Measurements from ENCODE around the gene CENPP.

CENPP gene

DNA sequence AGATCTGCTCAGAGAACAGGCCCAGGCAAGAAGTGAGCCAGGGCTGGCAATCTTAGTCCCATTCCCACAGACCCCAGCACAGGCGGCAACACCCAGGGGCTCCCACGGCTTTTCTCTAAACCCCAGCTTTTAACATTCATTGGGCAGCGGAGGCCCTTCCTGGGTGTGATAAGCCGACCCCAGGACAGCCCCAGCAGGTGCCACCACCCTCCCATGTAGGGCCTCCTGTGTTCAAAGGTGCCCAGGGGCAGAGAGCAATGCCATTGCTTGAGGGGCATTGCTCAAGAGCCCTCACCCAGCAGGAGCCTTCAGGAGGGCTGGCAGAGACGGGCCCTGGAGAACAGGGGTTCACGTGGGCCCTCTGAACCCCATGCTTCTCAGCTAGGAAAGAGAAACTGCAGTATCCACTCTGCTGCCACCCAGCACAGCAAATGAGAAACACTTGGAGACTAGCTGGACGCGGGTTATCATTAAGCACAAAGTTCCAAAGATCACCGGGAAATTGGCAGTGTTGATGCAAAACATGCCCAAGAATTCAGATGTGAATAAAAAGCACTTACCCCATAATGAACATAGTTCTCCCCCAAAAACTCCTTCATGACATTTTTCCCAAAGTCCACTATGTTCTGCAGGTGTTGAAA is 330.3 kb downstream of the CENPP start:
- Histone ChIP-seq H3K4me1 (ENCODE audit: control insufficient read depth, insufficient read depth, low read length) (peaks cover 3% of the 10 kb centered on the region), H3K9ac (ENCODE audit: low read depth, low read length) (no peak overlapping the region), H3K36me3 (ENCODE audit: control insufficient read depth, insufficient read depth, low read length) (peaks cover 10% of the 10 kb centered on the region)

DNA sequence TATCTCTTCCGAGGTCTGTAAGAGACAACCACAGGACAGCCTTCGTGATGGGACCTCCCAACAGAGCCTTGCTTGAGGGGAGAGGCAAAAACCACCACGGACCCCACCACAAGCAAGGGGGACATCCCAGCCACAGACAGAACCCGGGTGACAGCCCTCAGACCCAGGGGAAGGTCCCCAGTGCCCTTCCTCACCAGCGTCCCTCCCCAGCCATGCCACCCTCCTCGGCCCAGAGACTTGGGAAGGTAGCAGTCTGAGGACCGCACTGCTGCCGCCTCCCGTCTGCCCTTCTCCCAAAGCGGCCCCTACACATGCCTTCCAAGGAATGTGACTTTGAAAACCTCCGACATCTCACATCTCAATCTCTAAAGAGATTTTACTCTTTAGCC is 330.8 kb downstream of the CENPP start:
- H3K4me1 ChIP-seq (ENCODE audit: control insufficient read depth, insufficient read depth, low read length): peaks cover 3% of the 10 kb centered on the region
- no peaks in the 10 kb centered on the region for H3K27me3 ChIP-seq (ENCODE audit: control insufficient read depth, insufficient read depth, low read length)
- H3K4me3 ChIP-seq (ENCODE audit: low read depth, low read length): no peak overlapping the region
- H3K36me3 ChIP-seq (ENCODE audit: control insufficient read depth, insufficient read depth, low read length): peaks cover 10% of the 10 kb centered on the region
- no peak overlapping the region for H3K9ac ChIP-seq (ENCODE audit: low read depth, low read length)
- H3K9me3 ChIP-seq (ENCODE audit: control insufficient read depth, insufficient read depth, low read length): no peaks in the 10 kb centered on the region

More for the DNA sequence above, 330.3 kb downstream of the CENPP start:
- H3K27me3 ChIP-seq (ENCODE audit: control insufficient read depth, insufficient read depth, low read length): no peaks in the 10 kb centered on the region
- H3K9me3 ChIP-seq (ENCODE audit: control insufficient read depth, insufficient read depth, low read length): no peaks in the 10 kb centered on the region
- H3K4me3 ChIP-seq (ENCODE audit: low read depth, low read length): no peak overlapping the region

DNA sequence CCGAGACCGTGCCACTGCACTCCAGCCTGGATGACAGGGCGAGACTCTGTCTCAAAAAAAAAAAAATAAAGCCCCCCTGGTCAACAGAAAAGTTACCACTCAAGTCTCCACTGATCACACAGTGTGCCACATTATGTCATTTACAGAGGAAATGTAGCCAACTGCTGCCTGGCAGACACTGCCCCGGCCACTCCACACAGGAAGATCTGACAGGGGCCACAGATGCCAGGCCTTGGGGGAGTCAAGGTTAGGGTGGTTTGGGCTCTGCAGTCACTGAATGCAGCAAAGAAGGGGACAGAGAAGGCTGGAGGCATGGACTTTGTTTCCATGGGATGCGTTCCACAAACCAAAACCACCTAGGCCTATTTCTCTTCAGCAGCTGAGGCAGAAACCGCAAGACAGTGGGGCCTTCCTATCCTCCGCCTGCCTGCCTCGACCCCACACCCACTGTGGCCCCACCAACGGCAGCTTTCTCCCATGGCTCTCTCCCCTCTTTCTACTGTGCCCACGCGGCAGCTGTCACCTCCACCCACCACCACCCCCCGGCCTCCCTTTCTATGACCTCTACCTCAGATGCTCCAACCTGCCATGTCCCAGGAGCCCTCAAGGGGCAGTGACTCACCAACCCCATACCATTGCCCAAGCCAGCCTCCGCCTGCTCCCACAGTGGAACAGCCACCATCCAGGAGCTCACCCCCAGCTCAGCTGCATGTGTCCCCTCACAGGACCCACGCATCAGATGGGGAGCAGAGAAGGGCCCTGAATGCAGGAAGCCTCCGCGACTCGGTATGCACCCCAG is 331.7 kb downstream of the CENPP start:
- peaks cover 3% of the 10 kb centered on the region for H3K4me1 ChIP-seq (ENCODE audit: control insufficient read depth, insufficient read depth, low read length)
- H3K9me3 ChIP-seq (ENCODE audit: control insufficient read depth, insufficient read depth, low read length): no peaks in the 10 kb centered on the region
- no peaks in the 10 kb centered on the region for H3K27me3 ChIP-seq (ENCODE audit: control insufficient read depth, insufficient read depth, low read length)
- no peak overlapping the region for H3K4me3 ChIP-seq (ENCODE audit: low read depth, low read length)
- peaks cover 10% of the 10 kb centered on the region for H3K36me3 ChIP-seq (ENCODE audit: control insufficient read depth, insufficient read depth, low read length)
- no peak overlapping the region for H3K9ac ChIP-seq (ENCODE audit: low read depth, low read length)

DNA sequence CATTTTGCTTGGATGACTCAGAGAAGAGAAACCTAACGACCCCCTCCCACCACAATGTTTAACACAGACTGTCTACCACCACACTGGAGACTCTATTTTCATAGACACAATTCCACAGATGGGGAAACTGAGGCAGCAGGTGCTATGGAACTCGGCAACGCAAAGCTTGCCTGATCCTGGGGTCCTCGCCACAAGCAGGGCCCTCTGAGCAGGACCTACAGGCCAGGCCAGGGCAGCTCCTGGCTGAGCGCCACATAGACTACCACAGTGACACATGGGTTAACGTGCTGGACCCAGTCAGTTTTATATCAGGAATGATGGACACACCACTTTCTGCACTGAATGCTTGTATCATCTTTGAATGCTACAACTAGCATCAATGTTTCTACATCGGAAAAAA is 332.4 kb downstream of the CENPP start:
- H3K9me3 ChIP-seq (ENCODE audit: control insufficient read depth, insufficient read depth, low read length): no peaks in the 10 kb centered on the region
- H3K9ac ChIP-seq (ENCODE audit: low read depth, low read length): no peak overlapping the region
- no peaks in the 10 kb centered on the region for H3K27me3 ChIP-seq (ENCODE audit: control insufficient read depth, insufficient read depth, low read length)
- H3K4me3 ChIP-seq (ENCODE audit: low read depth, low read length): no peak overlapping the region
- H3K36me3 ChIP-seq (ENCODE audit: control insufficient read depth, insufficient read depth, low read length): peaks cover 10% of the 10 kb centered on the region
- H3K4me1 ChIP-seq (ENCODE audit: control insufficient read depth, insufficient read depth, low read length): peaks cover 3% of the 10 kb centered on the region

DNA sequence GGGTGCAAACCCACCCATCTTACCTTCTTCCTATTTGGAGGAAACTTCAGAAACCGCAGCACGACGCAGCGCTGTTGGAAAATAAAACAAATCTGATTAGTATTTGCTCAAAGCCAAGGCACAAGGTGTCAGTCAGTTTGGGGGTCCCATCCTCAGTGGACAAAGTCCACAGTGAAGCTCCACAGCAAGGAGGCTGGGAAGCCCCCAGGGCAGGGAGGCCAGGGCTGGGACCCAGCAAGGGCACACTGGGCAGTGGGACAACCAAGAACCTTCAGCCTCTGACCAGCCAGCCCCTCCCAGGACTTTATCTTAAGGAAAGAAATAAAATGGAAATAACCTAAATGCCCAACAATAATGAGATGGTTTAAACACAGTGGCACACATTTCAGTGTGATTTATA is 332.9 kb downstream of the CENPP start:
- Histone ChIP-seq H3K36me3 (ENCODE audit: control insufficient read depth, insufficient read depth, low read length) (peaks cover 10% of the 10 kb centered on the region), H3K9me3 (ENCODE audit: control insufficient read depth, insufficient read depth, low read length) (no peaks in the 10 kb centered on the region), H3K4me1 (ENCODE audit: control insufficient read depth, insufficient read depth, low read length) (peaks cover 3% of the 10 kb centered on the region), H3K4me3 (ENCODE audit: low read depth, low read length) (no peak overlapping the region), H3K9ac (ENCODE audit: low read depth, low read length) (no peak overlapping the region), H3K27me3 (ENCODE audit: control insufficient read depth, insufficient read depth, low read length) (no peaks in the 10 kb centered on the region)

DNA sequence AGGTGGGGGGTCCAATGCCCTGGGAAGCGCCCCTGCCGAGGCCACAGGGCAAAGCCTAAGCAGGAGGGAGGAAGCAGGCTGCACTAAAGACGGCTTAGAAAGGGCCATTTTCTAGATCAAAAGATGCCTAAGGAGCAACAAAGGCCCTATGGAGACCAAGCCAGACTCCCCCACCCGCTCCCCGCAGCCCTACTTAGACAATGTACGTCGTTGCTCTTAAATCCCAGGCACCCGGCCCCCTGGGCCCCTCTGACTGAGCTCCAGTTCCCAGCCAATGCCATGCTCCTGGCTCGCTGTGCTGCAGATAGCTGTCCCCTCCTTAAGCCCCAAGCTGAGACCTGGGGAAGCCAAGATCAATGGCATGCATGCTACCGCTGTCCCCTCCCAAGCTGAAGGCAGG is 333.8 kb downstream of the CENPP start:
- Histone ChIP-seq H3K9ac (ENCODE audit: low read depth, low read length) (no peak overlapping the region), H3K4me1 (ENCODE audit: control insufficient read depth, insufficient read depth, low read length) (peaks cover 3% of the 10 kb centered on the region), H3K9me3 (ENCODE audit: control insufficient read depth, insufficient read depth, low read length) (no peaks in the 10 kb centered on the region), H3K27me3 (ENCODE audit: control insufficient read depth, insufficient read depth, low read length) (no peaks in the 10 kb centered on the region), H3K36me3 (ENCODE audit: control insufficient read depth, insufficient read depth, low read length) (peaks cover 11% of the 10 kb centered on the region), H3K4me3 (ENCODE audit: low read depth, low read length) (no peak overlapping the region)

DNA sequence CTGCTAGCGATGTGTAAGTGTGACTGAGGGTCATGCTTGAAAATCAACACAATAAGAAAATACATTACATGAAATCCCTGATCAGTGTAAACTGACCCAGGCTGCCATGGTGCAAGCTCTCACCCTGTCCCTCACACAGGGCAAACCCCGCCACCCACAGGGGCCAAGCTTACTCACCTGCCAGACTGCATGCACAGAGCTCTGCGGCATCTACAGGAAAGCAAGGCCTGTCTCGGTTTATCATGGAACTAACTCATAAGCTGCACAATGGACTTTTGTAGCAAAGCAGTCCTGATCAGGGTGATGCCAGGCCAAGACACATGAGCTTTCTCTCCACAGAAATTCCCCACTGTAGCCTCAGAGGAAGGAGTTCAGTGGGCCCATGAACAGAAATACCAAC is 334.5 kb downstream of the CENPP start:
- Histone ChIP-seq H3K4me3 (ENCODE audit: low read depth, low read length) (no peak overlapping the region), H3K27me3 (ENCODE audit: control insufficient read depth, insufficient read depth, low read length) (no peaks in the 10 kb centered on the region), H3K9me3 (ENCODE audit: control insufficient read depth, insufficient read depth, low read length) (no peaks in the 10 kb centered on the region), H3K36me3 (ENCODE audit: control insufficient read depth, insufficient read depth, low read length) (peaks cover 5% of the 10 kb centered on the region), H3K4me1 (ENCODE audit: control insufficient read depth, insufficient read depth, low read length) (peaks cover 3% of the 10 kb centered on the region), H3K9ac (ENCODE audit: low read depth, low read length) (no peak overlapping the region)

DNA sequence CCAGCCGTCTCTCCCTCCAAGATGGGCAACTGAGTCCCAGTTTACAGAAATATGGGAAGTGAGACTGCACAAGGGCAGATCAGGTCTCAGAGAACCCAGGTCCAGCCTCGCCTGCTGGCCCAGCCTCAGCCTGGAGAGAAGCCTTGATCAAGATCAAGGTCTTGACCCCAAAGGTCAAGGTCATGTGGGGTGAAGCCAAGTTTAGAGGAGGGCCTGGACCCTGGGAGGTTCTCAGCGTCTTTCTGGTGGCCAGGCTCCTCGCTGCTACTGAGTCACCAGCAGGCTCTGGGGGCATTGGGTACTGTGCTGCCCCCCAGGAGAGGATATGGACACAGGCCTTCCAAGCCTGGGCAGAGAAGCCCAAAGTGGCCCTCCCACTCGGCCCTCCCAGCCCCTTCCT is 335.4 kb downstream of the CENPP start:
- H3K9me3 ChIP-seq (ENCODE audit: control insufficient read depth, insufficient read depth, low read length): no peaks in the 10 kb centered on the region
- H3K36me3 ChIP-seq (ENCODE audit: control insufficient read depth, insufficient read depth, low read length): peaks cover 5% of the 10 kb centered on the region
- H3K9ac ChIP-seq (ENCODE audit: low read depth, low read length): no peak overlapping the region
- H3K4me1 ChIP-seq (ENCODE audit: control insufficient read depth, insufficient read depth, low read length): peaks cover 3% of the 10 kb centered on the region
- no peaks in the 10 kb centered on the region for H3K27me3 ChIP-seq (ENCODE audit: control insufficient read depth, insufficient read depth, low read length)
- no peak overlapping the region for H3K4me3 ChIP-seq (ENCODE audit: low read depth, low read length)

DNA sequence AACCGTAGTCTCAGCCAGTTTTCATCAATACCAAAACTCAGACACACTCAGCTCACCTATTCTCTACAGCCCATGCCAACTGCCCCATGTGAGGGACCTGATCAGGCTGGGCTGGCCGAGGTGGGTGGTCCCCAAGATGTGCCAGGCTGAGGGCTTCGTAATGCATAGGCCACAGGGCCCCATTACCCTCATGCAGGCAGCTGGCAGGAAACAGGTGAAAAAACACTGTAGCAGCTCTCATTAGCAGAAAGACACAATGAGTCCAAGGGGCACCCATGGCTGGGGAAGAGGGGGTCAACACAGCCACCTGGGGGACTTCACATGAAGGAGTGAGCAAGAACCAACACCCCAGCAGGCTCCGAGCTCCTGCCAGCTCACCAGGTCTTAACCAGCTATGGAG is 336.0 kb downstream of the CENPP start:
- Histone ChIP-seq H3K9me3 (ENCODE audit: control insufficient read depth, insufficient read depth, low read length) (no peaks in the 10 kb centered on the region), H3K27me3 (ENCODE audit: control insufficient read depth, insufficient read depth, low read length) (no peaks in the 10 kb centered on the region), H3K36me3 (ENCODE audit: control insufficient read depth, insufficient read depth, low read length) (peaks cover 5% of the 10 kb centered on the region), H3K4me3 (ENCODE audit: low read depth, low read length) (no peak overlapping the region), H3K9ac (ENCODE audit: low read depth, low read length) (no peak overlapping the region), H3K4me1 (ENCODE audit: control insufficient read depth, insufficient read depth, low read length) (peaks cover 3% of the 10 kb centered on the region)

DNA sequence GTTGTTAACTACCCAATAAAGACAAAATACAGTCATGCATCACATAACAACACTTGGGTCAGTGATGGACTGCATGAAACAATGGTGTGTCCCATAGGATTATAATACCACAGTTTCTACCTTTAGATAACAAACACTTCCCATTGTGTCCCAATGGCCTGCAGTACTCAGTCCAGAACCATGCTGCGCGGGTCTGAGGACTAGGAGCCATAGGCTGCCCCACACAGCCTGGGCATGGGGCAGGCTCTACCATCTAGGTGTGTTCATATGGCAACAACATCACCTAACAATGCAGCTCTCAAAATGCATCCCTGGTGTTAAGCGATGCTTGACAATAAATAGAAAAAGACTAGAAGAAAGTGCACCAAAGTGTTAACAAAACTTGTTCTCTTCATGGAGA is 337.4 kb downstream of the CENPP start:
- Histone ChIP-seq H3K9me3 (ENCODE audit: control insufficient read depth, insufficient read depth, low read length) (no peaks in the 10 kb centered on the region), H3K36me3 (ENCODE audit: control insufficient read depth, insufficient read depth, low read length) (peaks cover 5% of the 10 kb centered on the region), H3K27me3 (ENCODE audit: control insufficient read depth, insufficient read depth, low read length) (no peaks in the 10 kb centered on the region), H3K4me3 (ENCODE audit: low read depth, low read length) (no peak overlapping the region), H3K4me1 (ENCODE audit: control insufficient read depth, insufficient read depth, low read length) (peaks cover 3% of the 10 kb centered on the region), H3K9ac (ENCODE audit: low read depth, low read length) (no peak overlapping the region)

DNA sequence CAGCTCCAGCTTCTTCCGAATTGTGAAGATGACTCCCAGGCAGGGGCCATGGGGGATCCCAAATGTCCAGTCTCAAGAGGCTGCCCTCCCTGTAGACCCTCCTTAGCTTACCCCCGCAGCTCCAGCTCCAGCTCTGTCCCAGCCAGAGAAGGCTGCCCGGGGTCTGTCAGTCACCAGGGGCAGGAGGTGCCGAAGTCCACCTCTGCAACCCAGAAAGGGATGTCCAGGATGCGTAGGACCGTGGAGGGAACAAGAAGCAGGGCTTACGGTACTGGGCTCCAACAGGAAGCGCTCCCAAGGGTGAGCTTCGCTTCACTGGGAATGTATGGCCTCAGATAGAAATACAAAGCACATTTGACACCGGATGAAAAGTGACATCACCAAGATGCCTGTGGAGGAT is 338.2 kb downstream of the CENPP start:
- Histone ChIP-seq H3K9me3 (ENCODE audit: control insufficient read depth, insufficient read depth, low read length) (no peaks in the 10 kb centered on the region), H3K4me1 (ENCODE audit: control insufficient read depth, insufficient read depth, low read length) (peaks cover 3% of the 10 kb centered on the region), H3K27me3 (ENCODE audit: control insufficient read depth, insufficient read depth, low read length) (no peaks in the 10 kb centered on the region), H3K9ac (ENCODE audit: low read depth, low read length) (no peak overlapping the region), H3K36me3 (ENCODE audit: control insufficient read depth, insufficient read depth, low read length) (peaks cover 5% of the 10 kb centered on the region), H3K4me3 (ENCODE audit: low read depth, low read length) (no peak overlapping the region)

Data from iPS-15b (cell line).